Measurements from ENCODE around the gene STAT5A. TPM values are rescaled to one million over a fixed set of nuclear protein-coding genes. Genes with fewer than 3 reads are reported as not detected.

Gene STAT5A
- total and polyA plus RNA-seq, 9 of the 15 experiments (the other 6 are each of a cell fraction or from before 2014, with no cell fraction given), result 79.9 to 415 (median 196) TPM

DNA sequence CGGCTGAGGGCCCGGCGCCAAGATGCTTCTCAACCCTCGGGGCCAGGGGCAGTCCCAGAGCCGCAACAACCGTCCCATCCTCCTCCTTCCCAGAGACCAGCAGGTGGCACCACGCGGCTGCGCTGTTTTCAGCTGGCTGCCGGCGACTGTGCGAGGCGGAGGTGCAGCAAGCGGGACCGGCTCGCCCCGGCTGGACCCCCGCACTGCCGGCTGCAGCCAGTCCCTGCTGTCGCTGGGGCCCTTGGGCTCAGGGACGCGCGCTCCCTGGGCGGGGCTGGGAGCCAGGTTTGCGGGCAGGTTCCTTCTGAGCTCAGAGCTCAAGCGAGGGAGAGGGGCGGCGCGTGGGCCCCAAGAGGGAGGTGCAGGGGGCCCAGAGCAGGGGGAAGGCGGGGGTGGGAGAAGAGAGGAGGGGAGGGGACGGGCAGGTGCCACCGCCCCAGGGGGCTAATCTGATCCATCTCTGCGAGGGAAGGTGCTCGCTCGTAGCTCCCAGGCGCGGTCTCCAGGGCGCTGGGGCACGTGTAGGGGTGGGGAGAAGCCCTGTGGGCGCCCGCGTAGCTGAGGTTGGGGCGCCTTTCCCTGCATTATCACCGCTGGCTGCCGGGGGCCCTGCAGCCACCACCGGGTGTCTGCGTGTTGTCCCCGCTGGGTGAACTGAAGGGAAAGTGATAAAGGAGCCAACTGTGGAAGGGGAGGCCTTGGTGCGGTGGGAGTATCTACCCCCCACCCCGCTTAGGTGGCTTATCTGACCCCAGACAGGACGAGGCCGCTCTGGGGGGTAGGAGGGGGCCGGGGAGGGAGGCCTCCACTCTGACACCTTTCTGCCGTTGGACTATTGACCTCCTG, 24.2 kb downstream of the STAT5A start (continued):
- TF ChIP-seq CHD4 (IDR thresholded peaks at IDR 0.05; ENCODE audit: insufficient read depth, insufficient replicate concordance, low read depth, low read length, poor library complexity, severe bottlenecking) (no peak), TAL1 (IDR thresholded peaks at IDR 0.05) (peak; percentile 85), KLF16 (IDR thresholded peaks at IDR 0.05) (peak; percentile 96), ZNF76 (CRISPR knock-in tag; IDR thresholded peaks at IDR 0.05; ENCODE audit: borderline replicate concordance) (no peak; the same call in 1 of the 2 replicates), FOXA3 (CRISPR knock-in tag; conservative IDR thresholded peaks at IDR 0.05 in 1 of 2, IDR thresholded peaks at IDR 0.05 in 1 of 2) (no peak), ZFPM2 (CRISPR knock-in tag; IDR thresholded peaks at IDR 0.05) (no peak), NR2C2 (CRISPR knock-in tag; IDR thresholded peaks at IDR 0.05) (peak; percentile 54; the same call in 1 of the 2 replicates), NR2C2 (tag; IDR thresholded peaks at IDR 0.05) (no peak), ZNF830 (CRISPR knock-in tag; IDR thresholded peaks at IDR 0.05) (0 out of 2 replicates have a peak, but pooled peaks have one; percentile 52), CBFA2T3 (IDR thresholded peaks at IDR 0.05) (peak; percentile 96), KDM4B (IDR thresholded peaks at IDR 0.05; ENCODE audit: borderline replicate concordance in 2 of 2, low read depth in 1 of 2) (peak in 1 of 2 experiments; percentile 89; a peak in 2 of 4 replicates), MCM2 (IDR thresholded peaks at IDR 0.05; ENCODE audit: low read depth) (no peak), MAZ (CRISPR knock-in tag; conservative IDR thresholded peaks at IDR 0.05 in 1 of 2, IDR thresholded peaks at IDR 0.05 in 1 of 2) (peak; percentile 89 to 96), YBX1 (IDR thresholded peaks at IDR 0.05) (no peak), L3MBTL2 (IDR thresholded peaks at IDR 0.05) (peak; percentile 86), ZNF79 (CRISPR knock-in tag; IDR thresholded peaks at IDR 0.05; ENCODE audit: low read depth) (no peak), ZKSCAN3 (CRISPR knock-in tag; IDR thresholded peaks at IDR 0.05) (no peak), CREM (IDR thresholded peaks at IDR 0.05; ENCODE audit: low read depth) (peak; percentile 75)
- TF ChIP-seq, protein P1, sequence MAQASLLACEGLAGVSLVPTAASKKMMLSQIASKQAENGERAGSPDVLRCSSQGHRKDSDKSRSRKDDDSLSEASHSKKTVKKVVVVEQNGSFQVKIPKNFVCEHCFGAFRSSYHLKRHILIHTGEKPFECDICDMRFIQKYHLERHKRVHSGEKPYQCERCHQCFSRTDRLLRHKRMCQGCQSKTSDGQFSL (CRISPR knock-in tag; IDR thresholded peaks at IDR 0.05), result peak; percentile 77
- TF ChIP-seq, protein P1 (tag; IDR thresholded peaks at IDR 0.05), result peak in 1 of 2 experiments; percentile 67; a peak in 1 of 4 replicates
- TF ChIP-seq, protein P2, sequence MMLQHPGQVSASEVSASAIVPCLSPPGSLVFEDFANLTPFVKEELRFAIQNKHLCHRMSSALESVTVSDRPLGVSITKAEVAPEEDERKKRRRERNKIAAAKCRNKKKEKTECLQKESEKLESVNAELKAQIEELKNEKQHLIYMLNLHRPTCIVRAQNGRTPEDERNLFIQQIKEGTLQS (IDR thresholded peaks at IDR 0.05), result no peak; the same call in 1 of the 2 replicates
- TF ChIP-seq, protein P2 (CRISPR knock-in tag; conservative IDR thresholded peaks at IDR 0.05), result 0 out of 2 replicates have a peak, but pooled peaks have one; percentile 22
- TF ChIP-seq, protein P3, sequence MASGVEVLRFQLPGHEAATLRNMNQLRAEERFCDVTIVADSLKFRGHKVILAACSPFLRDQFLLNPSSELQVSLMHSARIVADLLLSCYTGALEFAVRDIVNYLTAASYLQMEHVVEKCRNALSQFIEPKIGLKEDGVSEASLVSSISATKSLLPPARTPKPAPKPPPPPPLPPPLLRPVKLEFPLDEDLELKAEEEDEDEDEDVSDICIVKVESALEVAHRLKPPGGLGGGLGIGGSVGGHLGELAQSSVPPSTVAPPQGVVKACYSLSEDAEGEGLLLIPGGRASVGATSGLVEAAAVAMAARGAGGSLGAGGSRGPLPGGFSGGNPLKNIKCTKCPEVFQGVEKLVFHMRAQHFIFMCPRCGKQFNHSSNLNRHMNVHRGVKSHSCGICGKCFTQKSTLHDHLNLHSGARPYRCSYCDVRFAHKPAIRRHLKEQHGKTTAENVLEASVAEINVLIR (CRISPR knock-in tag; IDR thresholded peaks at IDR 0.05), result peak; percentile 48; the same call in 1 of the 2 replicates
- TF ChIP-seq, protein P4, sequence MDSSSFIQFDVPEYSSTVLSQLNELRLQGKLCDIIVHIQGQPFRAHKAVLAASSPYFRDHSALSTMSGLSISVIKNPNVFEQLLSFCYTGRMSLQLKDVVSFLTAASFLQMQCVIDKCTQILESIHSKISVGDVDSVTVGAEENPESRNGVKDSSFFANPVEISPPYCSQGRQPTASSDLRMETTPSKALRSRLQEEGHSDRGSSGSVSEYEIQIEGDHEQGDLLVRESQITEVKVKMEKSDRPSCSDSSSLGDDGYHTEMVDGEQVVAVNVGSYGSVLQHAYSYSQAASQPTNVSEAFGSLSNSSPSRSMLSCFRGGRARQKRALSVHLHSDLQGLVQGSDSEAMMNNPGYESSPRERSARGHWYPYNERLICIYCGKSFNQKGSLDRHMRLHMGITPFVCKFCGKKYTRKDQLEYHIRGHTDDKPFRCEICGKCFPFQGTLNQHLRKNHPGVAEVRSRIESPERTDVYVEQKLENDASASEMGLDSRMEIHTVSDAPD (CRISPR knock-in tag; IDR thresholded peaks at IDR 0.05), result no peak

All from K562 (cell line).